GM18505 (cell line): ENCODE results near the gene GOLGA8N.
A peak's percentile ranks its signal among the peaks of the same experiment; 100 is the strongest.
"Not testable (repeated sequence)": the region's sequence is repeated elsewhere in the genome, so short reads cannot be mapped to it uniquely, and the experiment has no call there.

ENCODE experiments used
- ATAC-seq: cut with Tn5 transposase; IDR thresholded peaks from one replicate; pipeline ENCODE4 v1.9.1; 2021; ENCODE audit not compliant: unreplicated experiment
- POLR2A ChIP-seq: IDR thresholded peaks from 4 replicates; pipeline ENCODE4 v1.6.1; 2011; ENCODE audit warnings: borderline replicate concordance; ENCODE audit not compliant: insufficient read depth, insufficient read length; ENCODE audit errors: extremely low read depth

Gene GOLGA8N

GRCh38 chr15:32593151-32593550, at the start of gene GOLGA8N:
Gene GOLGA8N, plus strand, starts transcription at chr15:32593456.
- not testable (repeated sequence) for ATAC-seq

DNA sequence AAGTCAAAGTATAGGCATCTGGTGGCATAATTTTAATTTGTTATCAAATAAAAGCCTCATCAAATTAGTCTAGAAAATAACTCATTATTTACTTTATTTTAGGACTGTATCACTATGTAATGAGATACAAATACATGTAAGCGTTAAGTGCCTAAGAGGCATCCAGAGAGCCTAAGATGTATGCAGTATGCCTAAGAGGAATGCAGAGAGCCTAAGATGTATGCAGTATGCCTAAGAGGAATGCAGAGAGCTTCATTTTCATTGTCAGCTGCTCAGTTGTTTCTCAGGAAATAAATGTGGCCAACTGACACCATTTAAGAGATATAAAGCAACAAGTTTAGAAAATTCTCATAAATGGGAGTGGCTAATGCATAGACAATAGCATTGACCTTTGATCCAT, 49.8 kb upstream of the GOLGA8N start:
- not testable (repeated sequence) for ATAC-seq

DNA sequence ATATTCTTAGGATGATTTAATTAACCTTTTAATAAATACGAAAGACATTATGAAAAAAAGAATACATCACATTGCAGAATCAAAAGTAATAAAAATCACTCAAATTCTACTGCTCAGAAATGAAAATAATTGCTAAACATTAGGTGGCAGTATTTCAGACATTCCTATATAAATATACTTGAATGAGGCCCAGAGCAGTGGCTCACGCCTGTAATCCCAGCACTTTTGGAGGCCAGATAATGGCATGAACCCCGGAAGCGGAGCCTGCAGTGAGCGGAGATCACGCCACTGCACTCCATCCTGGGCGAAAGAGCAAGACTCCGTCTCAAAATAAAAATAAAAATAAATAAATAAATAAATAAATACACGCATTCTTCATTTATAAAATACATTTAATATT, 48.1 kb upstream of the GOLGA8N start:
- not testable (repeated sequence) for ATAC-seq

DNA sequence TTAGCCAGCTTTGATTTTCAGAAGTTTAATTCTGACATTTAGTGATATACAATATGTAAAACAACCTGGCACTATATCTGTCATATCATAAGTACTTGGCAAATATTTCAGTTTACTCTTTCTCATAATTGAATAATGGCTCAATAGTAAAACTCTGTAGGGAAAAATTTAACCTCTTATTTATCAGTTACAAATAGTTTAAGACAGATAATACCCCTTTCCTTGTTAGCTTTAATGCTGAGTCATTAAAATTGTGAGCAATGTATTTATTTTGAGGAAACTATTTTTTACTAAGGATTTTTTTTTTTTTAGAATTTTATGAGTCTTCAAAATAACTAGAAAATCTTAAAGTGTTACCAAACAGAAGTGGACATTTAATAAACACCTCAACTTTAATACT, 38.7 kb upstream of the GOLGA8N start:
- not testable (repeated sequence) for ATAC-seq

GRCh38 chr15:32562198-32562597, 31.1 kb upstream of the GOLGA8N start:
- not testable (repeated sequence) for ATAC-seq

GRCh38 chr15:32568988-32569387, 24.3 kb upstream of the GOLGA8N start:
- not testable (repeated sequence) for ATAC-seq

GRCh38 chr15:32578482-32578881, 14.8 kb upstream of the GOLGA8N start:
- ATAC-seq = not testable (repeated sequence)

DNA sequence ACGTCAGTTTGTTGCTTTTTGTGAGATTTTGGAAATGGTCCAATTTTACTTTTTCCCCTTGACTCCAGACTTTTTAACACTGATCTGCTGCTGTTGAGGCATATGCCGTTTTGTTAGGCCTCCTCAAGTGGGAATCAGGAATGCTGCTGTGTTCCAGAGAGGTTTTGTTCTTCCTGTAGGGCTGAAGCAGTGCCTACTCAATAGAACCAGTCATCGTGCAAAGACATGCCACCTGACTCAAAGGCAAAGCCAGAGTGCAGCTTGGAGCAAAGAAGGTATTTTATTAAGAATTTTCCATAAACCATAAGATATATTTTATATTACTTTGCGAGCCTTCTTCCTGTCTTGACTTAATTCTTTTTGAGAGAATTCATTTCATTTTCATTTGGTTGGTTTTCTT, 7.4 kb upstream of the GOLGA8N start:
- not testable (repeated sequence) for ATAC-seq

- not testable (repeated sequence) for ATAC-seq
Observed at GRCh38 chr15:32609518-32609917, 16.3 kb downstream of the GOLGA8N start.

DNA sequence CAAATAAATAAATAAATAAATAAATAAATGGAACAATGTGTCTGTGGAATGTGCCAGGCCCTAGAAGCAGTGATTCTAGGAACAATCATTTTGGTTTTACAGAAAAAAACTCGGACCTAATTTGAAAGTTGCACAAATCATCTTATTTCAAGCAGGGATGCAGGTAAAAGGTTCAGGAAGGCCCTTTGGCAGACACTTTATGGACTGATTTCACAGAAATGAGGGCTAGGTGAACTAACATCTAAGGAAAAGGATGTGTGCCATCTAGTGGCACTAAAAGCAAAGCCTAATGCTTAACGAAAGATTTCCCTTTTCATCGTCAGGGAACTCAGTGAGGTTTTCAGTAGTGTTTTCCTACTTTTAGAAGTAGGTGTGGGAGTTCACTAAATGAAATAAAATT, 17.5 kb downstream of the GOLGA8N start:
- not testable (repeated sequence) for ATAC-seq

- peak; percentile 15 for ATAC-seq
Observed at GRCh38 chr15:32614712-32615050, 21.4 kb downstream of the GOLGA8N start.

DNA sequence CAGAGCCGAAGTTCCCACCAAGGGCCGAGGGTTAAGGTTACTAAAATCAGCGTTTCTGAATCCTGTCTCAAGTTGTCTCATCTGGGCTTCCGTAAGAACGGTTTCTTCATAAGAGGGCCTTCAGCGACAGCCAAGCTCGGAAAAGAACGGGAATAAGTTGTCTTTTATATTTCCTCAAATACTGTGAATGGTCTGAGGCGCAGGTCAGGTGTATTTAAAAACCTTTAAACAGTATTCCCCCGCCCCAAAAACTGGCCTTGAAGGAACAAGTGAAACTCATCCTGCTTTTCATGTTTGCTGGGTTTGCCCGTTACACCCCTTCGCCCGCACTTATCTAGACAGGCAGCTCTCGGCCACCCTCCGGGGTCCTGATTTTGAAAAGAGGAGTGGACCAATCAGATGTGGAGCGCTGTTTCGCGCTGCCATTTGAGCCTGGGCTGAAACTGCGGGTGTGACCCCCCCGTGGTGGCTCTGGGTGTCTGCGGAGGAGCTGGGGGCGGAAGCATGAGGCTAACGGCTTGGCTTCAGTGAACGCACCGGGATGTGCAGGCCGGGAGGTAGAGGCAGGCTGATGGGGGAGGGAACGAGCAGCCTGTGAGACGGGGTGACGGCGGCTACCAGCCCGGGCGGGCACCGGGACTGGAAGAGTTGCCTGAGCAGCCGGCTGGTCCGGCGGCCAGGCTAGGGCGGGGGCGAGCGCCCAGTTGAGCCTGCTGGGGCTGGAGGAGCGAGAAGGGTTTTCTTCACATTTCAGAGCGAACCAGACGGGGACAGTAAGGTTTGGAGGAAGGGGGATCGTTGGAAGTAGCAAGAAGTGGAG, 22.0 kb downstream of the GOLGA8N start, which contains the start of gene ARHGAP11A:
TSS of gene ARHGAP11A (plus strand) at position 454 of the 820 bp plus-strand sequence. CDS start 708 bp downstream, outside the sequence.
- peak; percentile 75 for ATAC-seq

DNA sequence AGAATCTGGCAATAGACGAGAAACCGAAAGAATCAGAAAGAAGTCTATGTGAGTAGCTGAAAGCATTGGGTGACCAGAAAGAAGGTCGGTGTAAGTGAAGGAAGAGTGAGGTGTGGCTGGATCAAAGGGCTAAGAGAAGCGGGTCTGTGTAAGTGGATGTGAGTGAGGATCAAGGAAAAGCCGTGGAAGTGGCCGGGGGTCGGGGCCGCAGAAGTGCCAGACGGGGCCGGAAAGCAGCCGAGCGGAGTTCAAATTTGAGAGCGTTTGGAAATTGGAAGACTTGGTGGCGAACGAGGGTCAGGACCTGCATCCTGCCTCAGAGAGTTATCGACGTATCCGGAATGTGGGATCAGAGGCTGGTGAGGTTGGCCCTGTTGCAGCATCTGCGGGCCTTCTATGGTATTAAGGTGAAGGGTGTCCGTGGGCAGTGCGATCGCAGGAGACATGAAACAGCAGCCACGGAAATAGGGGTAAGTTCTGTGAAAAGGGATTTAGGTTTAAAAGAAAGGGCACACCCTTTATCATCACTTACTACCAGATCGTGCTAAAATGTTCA, 22.7 kb downstream of the GOLGA8N start:
- peak; percentile 8 for ATAC-seq

DNA sequence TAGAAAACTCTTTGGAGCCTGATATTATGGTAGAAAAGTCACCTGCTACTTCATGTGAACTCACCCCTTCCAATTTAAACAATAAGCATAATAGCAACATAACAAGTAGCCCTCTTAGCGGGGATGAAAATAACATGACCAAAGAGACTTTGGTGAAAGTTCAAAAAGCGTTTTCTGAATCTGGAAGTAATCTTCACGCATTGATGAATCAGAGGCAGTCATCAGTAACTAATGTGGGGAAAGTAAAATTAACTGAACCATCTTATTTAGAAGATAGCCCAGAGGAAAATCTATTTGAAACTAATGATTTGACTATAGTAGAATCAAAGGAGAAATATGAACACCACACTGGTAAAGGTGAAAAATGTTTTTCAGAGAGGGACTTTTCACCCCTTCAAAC, 43.2 kb downstream of the GOLGA8N start:
- no peak for TF ChIP-seq POLR2A
- no peak for ATAC-seq

- ATAC-seq = no peak
- no peak for TF ChIP-seq POLR2A
Observed at GRCh38 chr15:32636908-32637567, 43.8 kb downstream of the GOLGA8N start.

- no peak for TF ChIP-seq POLR2A
- ATAC-seq = no peak
Observed at GRCh38 chr15:32637704-32638103, 44.4 kb downstream of the GOLGA8N start.
